ENCODE results near the gene BAIAP3.

Gene BAIAP3

GRCh38 chr16:1393613-1394176 is 60.2 kb downstream of the BAIAP3 start:
- no peak overlapping the region for H3K27ac ChIP-seq (replicated peaks)
- no peak overlapping the region for H3K4me3 ChIP-seq (replicated peaks; ENCODE audit: insufficient read depth, low read length)
- DNase-seq (ENCODE audit: low read depth in 1 of 2, low spot score in 1 of 2) = no peak
- TF ChIP-seq SPI1 (IDR thresholded peaks at IDR 0.05; ENCODE audit: borderline replicate concordance, low read depth) (no peak), REST (IDR thresholded peaks at IDR 0.05; ENCODE audit: insufficient replicate concordance, low read depth) (no peak), POLR2AphosphoS5 (IDR thresholded peaks at IDR 0.05; ENCODE audit: low read depth) (no peak), GABPA (IDR thresholded peaks at IDR 0.05; ENCODE audit: low read depth) (no peak)
- no peaks in the 10 kb centered on the region for H3K27me3 ChIP-seq (ENCODE audit: insufficient read depth, poor library complexity, severe bottlenecking)

GRCh38 chr16:1394367-1394951 is 61.0 kb downstream of the BAIAP3 start:
- H3K27me3 ChIP-seq (ENCODE audit: insufficient read depth, poor library complexity, severe bottlenecking) = no peaks in the 10 kb centered on the region
- TF ChIP-seq SPI1 (IDR thresholded peaks at IDR 0.05; ENCODE audit: borderline replicate concordance, low read depth) = no peak
- no peak for TF ChIP-seq POLR2AphosphoS5 (IDR thresholded peaks at IDR 0.05; ENCODE audit: low read depth)
- no peak overlapping the region for H3K27ac ChIP-seq (replicated peaks)
- no peak overlapping the region for H3K4me3 ChIP-seq (replicated peaks; ENCODE audit: insufficient read depth, low read length)
- no peak for DNase-seq (ENCODE audit: low read depth in 1 of 2, low spot score in 1 of 2)

GRCh38 chr16:1395444-1396031 is 62.1 kb downstream of the BAIAP3 start:
- Histone ChIP-seq H3K4me3 (replicated peaks; ENCODE audit: insufficient read depth, low read length) (no peak overlapping the region), H3K27me3 (ENCODE audit: insufficient read depth, poor library complexity, severe bottlenecking) (no peaks in the 10 kb centered on the region), H3K27ac (replicated peaks) (no peak overlapping the region)
- TF ChIP-seq GABPA (IDR thresholded peaks at IDR 0.05; ENCODE audit: low read depth) (no peak), POLR2AphosphoS5 (IDR thresholded peaks at IDR 0.05; ENCODE audit: low read depth) (no peak), CTCF (IDR thresholded peaks at IDR 0.05; ENCODE audit: insufficient read depth, low read length) (no peak), SPI1 (IDR thresholded peaks at IDR 0.05; ENCODE audit: borderline replicate concordance, low read depth) (no peak), REST (IDR thresholded peaks at IDR 0.05; ENCODE audit: insufficient replicate concordance, low read depth) (no peak)
- no peak for DNase-seq (ENCODE audit: low read depth in 1 of 2, low spot score in 1 of 2)

- H3K27ac ChIP-seq (replicated peaks) = no peak overlapping the region
- no peak for DNase-seq (ENCODE audit: low read depth in 1 of 2, low spot score in 1 of 2)
- H3K27me3 ChIP-seq (ENCODE audit: insufficient read depth, poor library complexity, severe bottlenecking) = no peaks in the 10 kb centered on the region
- no peak overlapping the region for H3K4me3 ChIP-seq (replicated peaks; ENCODE audit: insufficient read depth, low read length)
- TF ChIP-seq CTCF (IDR thresholded peaks at IDR 0.05; ENCODE audit: insufficient read depth, low read length) (no peak), GABPA (IDR thresholded peaks at IDR 0.05; ENCODE audit: low read depth) (no peak), REST (IDR thresholded peaks at IDR 0.05; ENCODE audit: insufficient replicate concordance, low read depth) (no peak), POLR2AphosphoS5 (IDR thresholded peaks at IDR 0.05; ENCODE audit: low read depth) (no peak), SPI1 (IDR thresholded peaks at IDR 0.05; ENCODE audit: borderline replicate concordance, low read depth) (no peak)
Observed at GRCh38 chr16:1397779-1398178, 64.3 kb downstream of the BAIAP3 start.

All from HL-60 (cell line).